22Rv1 (cell line): ENCODE measurements around the gene RRAD.

Experiments used
- CTCF ChIP-seq: fragments of 450-650 bp; IDR thresholded peaks from 2 replicates; pipeline ENCODE4 v1.5.1; 2017; ENCODE audit warnings: mild to moderate bottlenecking
- ZFX ChIP-seq: fragments of 450-650 bp; IDR thresholded peaks from 2 replicates; pipeline ENCODE4 v1.6.1; 2017; ENCODE audit warnings: antibody characterized with exemption, borderline replicate concordance

GRCh38 chr16:66919569-66920298 lies 5.6 kb downstream of the RRAD start:
- TF ChIP-seq CTCF (no peak), ZFX (no peak)
